Measurements from ENCODE around the gene CPNE4. TPM values are rescaled to one million over a fixed set of nuclear protein-coding genes. Genes with fewer than 3 reads are reported as not detected.
"Not testable (repeated sequence)": the region's sequence is repeated elsewhere in the genome, so short reads cannot be mapped to it uniquely, and the experiment has no call there.

CPNE4 gene
- total RNA-seq, 1 donor from 2014 or later = 3.2 TPM

- Histone ChIP-seq H3K4me1 (no peaks in the 10 kb centered on the region), H3K36me3 (peaks cover 0 to 57% of the 10 kb centered on the region in 2 donors), H3K27me3 (no peaks in the 10 kb centered on the region), H3K9me3 (no peaks in the 10 kb centered on the region), H3K4me3 (no peak overlapping the region), H3K27ac (no peak overlapping the region)
- TF ChIP-seq CTCF (IDR thresholded peaks at IDR 0.05) (no peak), POLR2AphosphoS5 (IDR thresholded peaks at IDR 0.05; ENCODE audit: insufficient read depth in 1 of 2, low read depth in 1 of 2) (no peak), POLR2A (IDR thresholded peaks at IDR 0.05) (no peak)
- intact Hi-C loops (cut with DNase I) = no loop called here
- no peak for DNase-seq (ENCODE audit: extremely low spot score in 2 of 2)
Observed at GRCh38 chr3:131494706-131495105, 540.1 kb downstream of the CPNE4 start.

- no peak for TF ChIP-seq POLR2A (IDR thresholded peaks at IDR 0.05)
- TF ChIP-seq CTCF (IDR thresholded peaks at IDR 0.05) = no peak
- TF ChIP-seq POLR2AphosphoS5 (IDR thresholded peaks at IDR 0.05; ENCODE audit: insufficient read depth in 1 of 2, low read depth in 1 of 2) = no peak
- no peak for DNase-seq (ENCODE audit: extremely low spot score in 2 of 2)
- no peaks in the 10 kb centered on the region for H3K4me1 ChIP-seq
- no peaks in the 10 kb centered on the region for H3K27me3 ChIP-seq
- no peak overlapping the region for H3K4me3 ChIP-seq
- H3K9me3 ChIP-seq = no peaks in the 10 kb centered on the region
- no peak overlapping the region for H3K27ac ChIP-seq
- intact Hi-C loops (cut with DNase I) = no loop called here
- peaks cover 0 to 45% of the 10 kb centered on the region in 2 donors for H3K36me3 ChIP-seq
Observed at GRCh38 chr3:131491775-131492174, 543.0 kb downstream of the CPNE4 start.

GRCh38 chr3:131491084-131491483, 543.7 kb downstream of the CPNE4 start:
- TF ChIP-seq CTCF (IDR thresholded peaks at IDR 0.05) (no peak), POLR2AphosphoS5 (IDR thresholded peaks at IDR 0.05; ENCODE audit: insufficient read depth in 1 of 2, low read depth in 1 of 2) (no peak), POLR2A (IDR thresholded peaks at IDR 0.05) (no peak)
- intact Hi-C loops (cut with DNase I) = no loop called here
- H3K4me1 ChIP-seq = no peaks in the 10 kb centered on the region
- no peaks in the 10 kb centered on the region for H3K9me3 ChIP-seq
- H3K36me3 ChIP-seq = peaks cover 0 to 39% of the 10 kb centered on the region in 2 donors
- DNase-seq (ENCODE audit: extremely low spot score in 2 of 2) = no peak
- H3K27ac ChIP-seq = no peak overlapping the region
- no peak overlapping the region for H3K4me3 ChIP-seq
- no peaks in the 10 kb centered on the region for H3K27me3 ChIP-seq

GRCh38 chr3:131486545-131486944, 548.3 kb downstream of the CPNE4 start:
- not testable (repeated sequence) for H3K4me3 ChIP-seq; H3K4me1 ChIP-seq; H3K9me3 ChIP-seq; H3K27ac ChIP-seq; DNase-seq (ENCODE audit: extremely low spot score in 2 of 2); H3K27me3 ChIP-seq
- H3K36me3 ChIP-seq = peaks cover 0 to 33% of the 10 kb centered on the region in 2 donors
- intact Hi-C loops (cut with DNase I) = loop anchor here (5.0 kb wide), 1 partner anchor 1481 kb away; no protein-coding TSS in a partner anchor

- TF ChIP-seq CTCF (IDR thresholded peaks at IDR 0.05) = no peak
- TF ChIP-seq POLR2AphosphoS5 (IDR thresholded peaks at IDR 0.05; ENCODE audit: insufficient read depth in 1 of 2, low read depth in 1 of 2) = no peak
- no peak for TF ChIP-seq POLR2A (IDR thresholded peaks at IDR 0.05)
- H3K36me3 ChIP-seq = peaks cover 0 to 34% of the 10 kb centered on the region in 2 donors
- H3K9me3 ChIP-seq = no peaks in the 10 kb centered on the region
- no peaks in the 10 kb centered on the region for H3K4me1 ChIP-seq
- no peak overlapping the region for H3K27ac ChIP-seq
- intact Hi-C loops (cut with DNase I) = loop anchor here (5.0 kb wide), 1 partner anchor 1482 kb away; no protein-coding TSS in a partner anchor
- H3K27me3 ChIP-seq = no peaks in the 10 kb centered on the region
- no peak for DNase-seq (ENCODE audit: extremely low spot score in 2 of 2)
- H3K4me3 ChIP-seq = no peak overlapping the region
Observed at GRCh38 chr3:131485119-131485518, 549.7 kb downstream of the CPNE4 start.

Measured in vagina (tissue), 2 donors.